GM19025 (cell line): Measurements from ENCODE around the gene RPL39.
"Not testable (repeated sequence)": the region's sequence is repeated elsewhere in the genome, so short reads cannot be mapped to it uniquely, and the experiment has no call there.

Experiments
- ATAC-seq: cut with Tn5 transposase; IDR thresholded peaks from one replicate; pipeline ENCODE4 v1.9.1; 2021; ENCODE audit warnings: mild to moderate bottlenecking, low read depth, moderate library complexity; ENCODE audit not compliant: unreplicated experiment

Gene RPL39

GRCh38 chrX:119791437-119792231 lies at the start of gene RPL39:
Gene RPL39 (minus strand): TSS chrX:119791630. CDS start chrX:119791576, 54 bp downstream.
- ATAC-seq: peak; percentile 90

DNA sequence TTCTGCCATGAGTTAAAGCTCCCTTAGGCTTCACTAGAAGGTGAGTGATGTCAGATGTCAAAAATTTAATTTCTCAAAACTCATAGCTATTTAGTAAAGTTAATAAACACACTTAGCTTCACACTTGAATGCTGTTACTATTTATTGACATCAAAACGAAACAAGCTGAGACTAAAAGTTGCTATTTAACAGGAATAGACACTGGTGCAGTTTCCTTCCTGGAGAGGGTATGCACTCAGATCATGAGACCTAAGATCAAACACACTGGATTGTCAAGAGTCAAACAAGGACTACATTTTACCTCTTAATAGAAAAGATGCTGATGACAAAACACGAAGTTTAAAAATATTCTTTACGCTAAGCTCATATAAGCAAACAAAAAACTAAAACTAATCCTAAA lies 42.5 kb upstream of the RPL39 start:
- no peak for ATAC-seq

DNA sequence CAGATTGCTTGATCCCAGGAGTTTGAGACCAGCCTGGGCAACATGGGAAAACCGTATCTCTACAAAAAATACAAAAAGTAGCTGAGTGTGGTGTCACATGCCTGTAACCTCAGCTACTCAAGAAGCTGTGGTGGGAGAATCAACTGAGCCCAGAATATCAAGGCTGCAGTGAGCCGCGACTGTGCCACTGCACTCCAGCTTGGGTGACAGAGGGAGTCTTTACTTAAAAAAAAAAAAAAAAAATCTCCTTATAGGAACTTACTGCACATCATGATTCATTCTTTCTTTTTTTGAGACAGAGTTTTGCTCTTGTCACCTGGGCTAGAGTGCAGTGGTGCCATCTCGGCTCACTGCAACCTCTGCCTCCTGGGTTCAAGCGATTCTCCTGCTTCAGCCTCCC lies 37.0 kb upstream of the RPL39 start:
- ATAC-seq: no peak

DNA sequence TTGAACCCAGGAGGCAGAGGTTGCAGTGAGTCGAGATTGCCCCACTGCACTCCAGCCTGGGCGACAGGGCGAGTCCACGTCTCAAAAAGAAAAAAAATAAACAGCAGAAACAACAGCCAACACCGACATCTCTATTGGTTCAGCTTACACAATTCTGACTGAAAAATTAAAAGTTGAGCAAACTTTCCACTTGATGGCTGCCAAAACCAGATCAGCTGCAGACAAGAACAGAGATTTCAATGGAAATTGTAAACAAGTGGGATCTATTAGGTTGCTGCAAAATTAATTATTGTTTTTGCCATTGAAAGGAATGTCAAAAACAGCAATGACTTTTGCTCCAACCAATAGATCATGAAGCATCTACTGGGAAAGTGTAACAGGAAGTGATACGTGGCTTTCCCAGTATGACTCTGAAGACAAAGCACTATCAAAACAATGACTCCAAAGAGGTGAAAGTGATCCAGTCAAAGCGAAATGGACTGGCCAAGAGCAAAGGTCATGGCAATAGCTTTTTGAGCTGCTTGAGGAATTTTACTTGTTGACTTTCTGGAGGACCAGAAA lies 35.0 kb upstream of the RPL39 start:
- no peak for ATAC-seq

GRCh38 chrX:119824221-119824620 lies 32.8 kb upstream of the RPL39 start:
- not testable (repeated sequence) for ATAC-seq

DNA sequence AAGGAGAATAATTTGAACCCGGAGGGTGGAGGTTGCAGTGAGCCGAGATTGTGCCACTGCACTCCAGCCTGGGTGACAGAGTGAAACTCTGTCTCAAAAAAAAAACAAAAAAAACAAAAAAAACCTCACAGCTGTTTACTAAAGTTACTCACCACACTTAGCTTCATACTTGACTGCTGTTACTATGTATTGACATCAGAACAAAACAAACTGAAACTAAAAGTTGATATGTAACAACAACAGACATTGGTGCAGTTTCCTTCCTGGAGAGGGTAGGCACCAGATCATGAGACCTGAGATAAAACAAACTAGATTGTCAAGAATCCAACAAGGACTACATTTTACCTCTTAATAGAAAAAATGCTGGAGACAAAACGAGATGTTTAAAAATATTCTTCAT lies 30.3 kb upstream of the RPL39 start:
- ATAC-seq: peak; percentile 87

GRCh38 chrX:119817130-119817690 lies 25.8 kb upstream of the RPL39 start:
- no peak for ATAC-seq

- ATAC-seq: no peak
These were observed 24.9 kb upstream of the RPL39 start for GRCh38 chrX:119816300-119816699.

DNA sequence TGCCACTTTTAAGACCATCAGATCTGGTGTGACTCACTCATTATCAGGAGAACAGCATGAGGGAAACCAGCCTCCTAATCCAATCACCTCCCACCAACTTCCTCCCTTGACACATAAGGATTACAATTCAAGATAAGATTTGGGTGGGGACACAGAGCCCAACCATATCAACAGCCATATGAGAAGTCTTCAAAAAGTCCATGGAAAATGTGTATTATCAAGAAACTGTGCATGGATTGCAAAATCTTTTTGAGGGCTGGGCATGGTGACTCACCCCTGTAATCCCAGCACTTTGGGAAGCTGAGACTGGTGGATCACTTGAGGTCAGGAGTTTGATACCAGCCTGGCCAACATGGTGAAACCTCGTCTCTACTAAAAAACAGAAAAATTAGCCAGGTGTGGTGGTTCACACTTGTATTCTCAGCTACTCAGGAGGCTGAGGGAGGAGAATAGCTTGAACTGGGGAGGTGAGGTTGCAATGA lies 17.8 kb upstream of the RPL39 start:
- ATAC-seq: no peak

- ATAC-seq: not testable (repeated sequence)
These were observed 17.0 kb upstream of the RPL39 start for GRCh38 chrX:119808461-119808860.

- ATAC-seq: no peak
These were observed 11.1 kb upstream of the RPL39 start for GRCh38 chrX:119802546-119802945.

GRCh38 chrX:119801253-119802221 lies 10.1 kb upstream of the RPL39 start:
- no peak for ATAC-seq

DNA sequence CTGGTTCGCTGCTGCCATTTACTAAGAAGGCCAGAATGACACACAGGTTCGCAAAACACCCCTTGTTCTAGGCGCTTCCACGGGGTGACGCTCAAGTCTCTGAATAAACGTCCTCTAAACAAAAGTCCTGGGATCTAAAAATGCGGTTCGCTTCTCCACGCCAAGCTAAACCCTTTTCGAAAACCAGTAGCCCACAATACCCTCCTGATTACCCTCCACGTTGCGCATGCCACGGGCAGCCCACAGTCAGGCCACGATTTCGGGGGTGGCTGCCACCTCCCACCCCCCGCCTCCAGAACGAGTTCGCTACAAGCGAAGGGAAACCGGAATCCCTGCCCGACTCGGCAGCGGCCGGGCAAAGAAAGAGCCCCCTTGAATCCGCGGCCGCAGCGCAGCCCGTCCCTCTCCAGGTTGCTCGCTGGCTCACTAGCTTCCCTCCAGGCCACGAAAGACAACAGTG lies 423 bp downstream of the RPL39 start:
- ATAC-seq: peak; percentile 19

DNA sequence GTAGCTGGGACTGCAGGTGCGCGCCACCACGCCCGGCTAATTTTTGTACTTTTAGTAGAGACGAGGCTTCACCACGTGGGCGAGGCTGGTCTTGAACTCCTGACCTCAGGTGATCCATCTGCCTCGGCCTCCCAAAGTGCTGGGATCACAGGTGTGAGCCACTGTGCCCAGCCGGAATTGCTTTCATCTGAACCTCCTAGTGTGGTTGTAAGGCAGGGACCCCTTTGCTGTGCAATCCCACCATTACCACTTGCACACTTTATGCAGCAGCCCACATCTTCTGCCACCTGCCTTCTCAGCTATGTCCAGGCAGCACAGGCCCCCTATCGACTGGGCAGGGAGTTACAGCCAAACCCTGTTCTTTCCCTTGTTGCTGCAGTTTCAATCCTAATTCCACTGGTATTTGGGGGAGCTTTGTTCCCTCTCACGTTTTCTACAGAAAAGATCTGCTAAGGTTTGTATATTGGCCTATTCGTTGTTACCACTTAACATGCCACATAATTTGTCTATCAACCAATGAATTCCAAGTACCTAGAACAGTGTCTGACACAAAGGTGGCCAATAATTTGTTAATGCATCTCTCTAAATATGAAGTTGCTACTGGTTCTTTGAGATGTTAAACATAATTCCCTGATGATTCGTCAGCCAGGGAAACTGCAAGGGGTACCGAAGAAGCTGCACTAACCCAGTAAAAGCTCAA lies 6.5 kb downstream of the RPL39 start:
- ATAC-seq: no peak

- ATAC-seq: no peak
These were observed 8.4 kb downstream of the RPL39 start for GRCh38 chrX:119783026-119783425.

GRCh38 chrX:119778829-119779228 lies 12.6 kb downstream of the RPL39 start:
- no peak for ATAC-seq

DNA sequence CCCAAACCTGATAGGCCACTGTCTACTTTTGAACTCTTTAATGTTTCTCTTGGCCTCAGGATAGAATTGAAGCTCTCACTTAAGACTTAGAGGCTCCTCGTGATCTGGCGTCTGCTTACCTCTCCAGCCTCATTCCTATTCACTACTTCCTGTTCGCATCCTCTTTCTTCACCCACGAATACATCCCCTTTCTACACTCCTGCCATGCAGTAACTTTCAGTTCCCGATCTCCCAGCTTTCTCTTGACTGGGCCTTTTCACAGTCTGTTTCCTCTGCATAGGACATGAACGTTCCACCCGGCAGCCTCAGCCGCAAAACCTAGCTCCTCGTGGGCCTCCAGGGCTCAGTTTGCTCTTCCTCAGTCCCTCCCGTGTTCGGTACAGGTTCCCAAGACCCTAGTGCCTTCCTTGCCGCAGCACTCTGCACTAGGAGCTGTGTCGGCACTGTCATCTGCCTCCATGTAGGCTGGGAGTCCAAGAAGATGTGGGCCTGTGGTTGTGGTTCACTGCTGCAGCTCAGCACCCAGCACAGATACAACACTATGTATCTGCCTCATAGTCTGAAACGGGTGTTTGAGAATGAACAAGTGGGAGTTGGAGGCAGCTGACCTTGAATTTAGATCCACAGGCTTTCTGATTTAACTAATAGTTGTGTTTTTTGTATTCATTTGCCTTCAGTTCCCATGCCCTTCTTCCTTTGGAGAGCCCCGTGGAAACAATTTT lies 15.8 kb downstream of the RPL39 start:
- ATAC-seq: peak; percentile 62

DNA sequence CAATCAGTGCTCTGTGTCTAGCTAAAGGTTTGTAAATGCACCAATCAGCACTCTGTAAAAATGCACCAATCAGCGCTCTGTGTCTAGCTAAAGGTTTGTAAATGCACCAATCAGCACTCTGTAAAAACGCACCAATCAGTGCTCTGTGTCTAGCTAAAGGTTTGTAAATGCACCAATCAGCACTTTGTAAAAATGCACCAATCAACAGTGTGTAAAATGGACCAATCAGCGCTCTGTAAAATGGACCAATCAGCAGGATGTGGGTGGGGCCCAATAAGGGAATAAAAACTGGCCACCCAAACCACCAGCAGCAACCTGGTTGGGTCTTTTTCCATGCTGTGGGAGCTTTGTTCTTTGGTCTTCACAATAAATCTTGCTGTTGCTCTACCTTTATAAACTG lies 22.0 kb downstream of the RPL39 start:
- not testable (repeated sequence) for ATAC-seq

DNA sequence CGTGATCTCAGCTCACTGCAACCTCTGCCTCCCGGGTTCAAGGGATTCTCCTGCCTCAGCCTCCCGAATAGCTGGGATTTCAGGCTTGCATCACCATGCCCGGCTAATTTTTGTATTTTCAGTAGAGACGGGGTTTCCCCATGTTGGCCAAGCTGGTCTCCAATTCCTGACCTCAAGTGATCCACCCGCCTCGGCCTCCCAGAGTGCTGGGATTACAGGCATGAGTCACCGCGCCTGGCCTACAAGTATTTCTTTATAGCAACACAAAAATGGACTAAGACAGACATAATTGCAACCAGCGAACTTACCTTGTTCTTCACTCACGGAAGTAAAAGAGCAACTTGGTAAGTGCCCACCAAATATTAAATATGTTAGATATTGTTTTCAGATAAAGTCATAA lies 23.0 kb downstream of the RPL39 start:
- not testable (repeated sequence) for ATAC-seq
